ENCODE data around the gene TCTN2. TPM values are rescaled to one million over a fixed set of nuclear protein-coding genes. Genes with fewer than 3 reads are reported as not detected.

TCTN2 gene
- total RNA-seq, 1 experiment from 2014 or later: 7.3 TPM

DNA sequence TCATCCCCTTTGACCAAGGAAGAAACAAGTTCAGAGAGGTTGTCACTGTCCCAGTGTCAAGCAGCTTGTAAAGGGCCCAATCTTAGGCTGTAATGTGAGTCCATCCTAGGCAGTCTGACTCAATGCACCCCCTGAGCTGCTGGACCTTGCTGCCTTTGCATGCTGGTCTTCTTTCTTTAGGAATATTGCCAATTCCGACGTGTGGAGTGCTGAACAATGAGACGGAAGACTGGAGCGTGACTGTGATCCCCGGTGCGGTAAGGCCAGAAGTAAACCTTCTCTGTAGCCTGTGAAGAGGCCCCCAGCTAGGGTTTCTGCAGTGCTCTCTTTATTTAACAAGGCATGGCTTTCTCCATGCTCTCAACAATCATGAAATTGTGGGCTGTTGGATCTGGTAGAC lies 963 bp downstream of the TCTN2 start:
- BruUV-seq (replicated peaks): no TSS peak
- Mint-ChIP-seq H3K4me3 (ENCODE audit: unreplicated experiment) (peak overlapping the region; percentile 80), H3K36me3 (ENCODE audit: insufficient read depth, unreplicated experiment) (peaks cover 6% of the 10 kb centered on the region), H3K27ac (ENCODE audit: unreplicated experiment) (no peak overlapping the region), H3K9me3 (ENCODE audit: unreplicated experiment) (no peaks in the 10 kb centered on the region), H3K4me1 (ENCODE audit: low read depth, unreplicated experiment) (peaks cover 8% of the 10 kb centered on the region), H3K27me3 (ENCODE audit: insufficient read depth, unreplicated experiment) (no peaks in the 10 kb centered on the region)
- Histone ChIP-seq H3K9me3 (no peaks in the 10 kb centered on the region), H3K4me1 (no peaks in the 10 kb centered on the region), H3K4me3 (ENCODE audit: low read depth, low read length) (peak overlapping the region; percentile 92), H3K36me3 (ENCODE audit: control insufficient read depth, insufficient read depth, low read length) (no peaks in the 10 kb centered on the region), H3K27me3 (replicated peaks; ENCODE audit: control insufficient read depth, insufficient read depth, low read length) (no peaks in the 10 kb centered on the region)
- POLR2A ChIA-PET: no interaction called here
- intact Hi-C loops (cut with micrococcal nuclease; ENCODE audit: unreplicated experiment): loop anchor here (5.0 kb wide), 1 partner anchor 40 kb away; the partner anchor contains the start of genes EIF2B1 and GTF2H3
- TF ChIP-seq, protein P1, sequence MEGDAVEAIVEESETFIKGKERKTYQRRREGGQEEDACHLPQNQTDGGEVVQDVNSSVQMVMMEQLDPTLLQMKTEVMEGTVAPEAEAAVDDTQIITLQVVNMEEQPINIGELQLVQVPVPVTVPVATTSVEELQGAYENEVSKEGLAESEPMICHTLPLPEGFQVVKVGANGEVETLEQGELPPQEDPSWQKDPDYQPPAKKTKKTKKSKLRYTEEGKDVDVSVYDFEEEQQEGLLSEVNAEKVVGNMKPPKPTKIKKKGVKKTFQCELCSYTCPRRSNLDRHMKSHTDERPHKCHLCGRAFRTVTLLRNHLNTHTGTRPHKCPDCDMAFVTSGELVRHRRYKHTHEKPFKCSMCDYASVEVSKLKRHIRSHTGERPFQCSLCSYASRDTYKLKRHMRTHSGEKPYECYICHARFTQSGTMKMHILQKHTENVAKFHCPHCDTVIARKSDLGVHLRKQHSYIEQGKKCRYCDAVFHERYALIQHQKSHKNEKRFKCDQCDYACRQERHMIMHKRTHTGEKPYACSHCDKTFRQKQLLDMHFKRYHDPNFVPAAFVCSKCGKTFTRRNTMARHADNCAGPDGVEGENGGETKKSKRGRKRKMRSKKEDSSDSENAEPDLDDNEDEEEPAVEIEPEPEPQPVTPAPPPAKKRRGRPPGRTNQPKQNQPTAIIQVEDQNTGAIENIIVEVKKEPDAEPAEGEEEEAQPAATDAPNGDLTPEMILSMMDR (IDR thresholded peaks at IDR 0.05; ENCODE audit: insufficient read depth in 1 of 2, low read depth in 1 of 2, low read length in 1 of 2, severe bottlenecking in 1 of 2, unreplicated experiment in 1 of 2): no peak
- CTCF ChIA-PET: no interaction called here
- DNase-seq: no peak

DNA sequence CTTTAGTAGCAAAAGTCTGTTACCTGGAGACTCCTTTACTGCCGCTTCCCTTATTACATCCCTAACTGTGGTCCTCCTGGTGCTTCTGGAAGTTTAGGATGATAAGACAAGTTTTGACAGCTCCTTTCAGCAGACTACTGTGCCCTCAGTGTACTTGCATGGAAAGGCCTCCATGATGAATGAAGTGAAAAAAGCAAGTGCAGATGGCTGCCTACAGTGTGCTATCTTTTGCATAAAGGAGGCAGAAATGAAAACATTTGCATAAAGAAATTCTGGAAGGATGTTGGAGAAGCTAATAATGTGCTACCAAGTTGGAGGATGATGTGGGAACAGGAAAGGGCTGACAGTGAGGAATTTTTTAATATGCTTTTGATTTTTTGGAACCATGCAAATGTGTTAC lies 4.5 kb downstream of the TCTN2 start:
- Mint-ChIP-seq H3K9me3 (ENCODE audit: unreplicated experiment) (no peaks in the 10 kb centered on the region), H3K4me1 (ENCODE audit: low read depth, unreplicated experiment) (peaks cover 8% of the 10 kb centered on the region), H3K36me3 (ENCODE audit: insufficient read depth, unreplicated experiment) (peaks cover 6% of the 10 kb centered on the region), H3K27me3 (ENCODE audit: insufficient read depth, unreplicated experiment) (no peaks in the 10 kb centered on the region), H3K27ac (ENCODE audit: unreplicated experiment) (no peak overlapping the region), H3K4me3 (ENCODE audit: unreplicated experiment) (no peak overlapping the region)
- no TSS peak for BruUV-seq (replicated peaks)
- intact Hi-C loops (cut with micrococcal nuclease; ENCODE audit: unreplicated experiment): no loop called here
- POLR2A ChIA-PET: no interaction called here
- DNase-seq: no peak
- Histone ChIP-seq H3K9me3 (no peaks in the 10 kb centered on the region), H3K4me1 (no peaks in the 10 kb centered on the region), H3K27me3 (replicated peaks; ENCODE audit: control insufficient read depth, insufficient read depth, low read length) (no peaks in the 10 kb centered on the region), H3K36me3 (ENCODE audit: control insufficient read depth, insufficient read depth, low read length) (no peaks in the 10 kb centered on the region), H3K4me3 (ENCODE audit: low read depth, low read length) (no peak overlapping the region)
- TF ChIP-seq, protein P1 (IDR thresholded peaks at IDR 0.05; ENCODE audit: insufficient read depth in 1 of 2, low read depth in 1 of 2, low read length in 1 of 2, severe bottlenecking in 1 of 2, unreplicated experiment in 1 of 2): no peak
- CTCF ChIA-PET: no interaction called here

DNA sequence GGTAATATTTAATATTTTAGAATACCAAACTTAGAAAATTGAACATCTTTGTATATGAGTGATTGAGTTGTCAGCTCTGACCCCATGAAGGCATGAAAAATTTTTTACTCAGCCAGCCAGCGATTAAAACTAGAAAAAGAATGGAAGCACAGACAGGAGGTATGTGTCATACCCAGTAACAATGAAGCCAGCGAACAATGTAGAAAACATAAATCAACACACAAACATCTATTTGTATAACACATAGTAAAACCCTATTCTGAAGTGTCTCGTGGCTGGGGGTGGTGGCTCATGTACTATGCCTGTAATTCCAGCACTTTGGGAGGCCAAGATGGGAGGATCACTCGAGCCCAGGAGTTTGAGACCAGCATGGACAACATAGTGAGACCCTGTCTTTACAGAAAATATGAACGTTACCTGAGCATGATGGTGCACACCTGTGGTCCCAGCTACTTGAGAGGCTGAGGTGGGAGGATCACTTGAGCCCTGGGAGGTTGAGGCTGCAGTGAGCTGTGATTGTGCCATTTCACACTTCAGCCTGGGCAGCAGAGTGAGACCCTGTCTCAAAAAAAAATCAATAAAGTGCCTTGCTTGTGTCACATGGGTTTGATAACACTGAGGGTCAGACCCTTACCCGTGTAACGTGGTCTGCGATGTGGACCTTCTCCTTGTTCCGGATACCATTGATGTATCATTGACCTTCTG lies 5.9 kb downstream of the TCTN2 start:
- H3K4me1 ChIP-seq: no peaks in the 10 kb centered on the region
- Mint-ChIP-seq H3K27ac (ENCODE audit: unreplicated experiment) (no peak overlapping the region), H3K9me3 (ENCODE audit: unreplicated experiment) (no peaks in the 10 kb centered on the region), H3K36me3 (ENCODE audit: insufficient read depth, unreplicated experiment) (no peaks in the 10 kb centered on the region), H3K27me3 (ENCODE audit: insufficient read depth, unreplicated experiment) (no peaks in the 10 kb centered on the region), H3K4me3 (ENCODE audit: unreplicated experiment) (no peak overlapping the region), H3K4me1 (ENCODE audit: low read depth, unreplicated experiment) (peaks cover 5% of the 10 kb centered on the region)
- no peaks in the 10 kb centered on the region for H3K9me3 ChIP-seq
- H3K27me3 ChIP-seq (replicated peaks; ENCODE audit: control insufficient read depth, insufficient read depth, low read length): no peaks in the 10 kb centered on the region
- TF ChIP-seq, protein P1 (IDR thresholded peaks at IDR 0.05; ENCODE audit: insufficient read depth in 1 of 2, low read depth in 1 of 2, low read length in 1 of 2, severe bottlenecking in 1 of 2, unreplicated experiment in 1 of 2): no peak
- no peak overlapping the region for H3K4me3 ChIP-seq (ENCODE audit: low read depth, low read length)
- BruUV-seq (replicated peaks): no TSS peak
- no peaks in the 10 kb centered on the region for H3K36me3 ChIP-seq (ENCODE audit: control insufficient read depth, insufficient read depth, low read length)
- intact Hi-C loops (cut with micrococcal nuclease; ENCODE audit: unreplicated experiment): no loop called here
- ChIA-PET CTCF (no interaction called here), POLR2A (no interaction called here)
- DNase-seq: no peak
